ENCODE measurements around the gene KCNQ5.

- no peak for TF ChIP-seq RFX5 (IDR thresholded peaks at IDR 0.05; ENCODE audit: borderline replicate concordance, low read depth, low read length)
- no peak for TF ChIP-seq CTCF (IDR thresholded peaks at IDR 0.05; ENCODE audit: control extremely low read depth in 1 of 3, insufficient read depth in 1 of 3, low read depth in 1 of 3, low read length in 3 of 3)
- no peak for TF ChIP-seq YY1 (IDR thresholded peaks at IDR 0.05; ENCODE audit: low read depth, low read length)
- TF ChIP-seq RAD21 (IDR thresholded peaks at IDR 0.05 in 1 of 2, conservative IDR thresholded peaks at IDR 0.05 in 1 of 2; ENCODE audit: low read depth in 2 of 2, low read length in 2 of 2) = no peak
- TF ChIP-seq GABPA (IDR thresholded peaks at IDR 0.05; ENCODE audit: borderline replicate concordance, insufficient read depth, low read length) = no peak
- no peak for TF ChIP-seq USF2 (IDR thresholded peaks at IDR 0.05; ENCODE audit: low read length)
- TF ChIP-seq CEBPB (IDR thresholded peaks at IDR 0.05; ENCODE audit: low read depth, low read length) = no peak
- no peak for TF ChIP-seq CHD2 (IDR thresholded peaks at IDR 0.05; ENCODE audit: low read length)
- no peak for TF ChIP-seq KDM1A (IDR thresholded peaks at IDR 0.05; ENCODE audit: borderline replicate concordance, low read length)
- TF ChIP-seq TAF1 (IDR thresholded peaks at IDR 0.05; ENCODE audit: low read depth, low read length) = no peak
- no peak for TF ChIP-seq MAX (IDR thresholded peaks at IDR 0.05)
- TF ChIP-seq HDAC6 (IDR thresholded peaks at IDR 0.05; ENCODE audit: low read depth, low read length) = no peak
Observed at GRCh38 chr6:73151732-73152131, 529.9 kb downstream of the KCNQ5 start.

Measured in H1 (cell line).